Measurements from ENCODE around the gene HOXA2. TPM values are rescaled to one million over a fixed set of nuclear protein-coding genes. Genes with fewer than 3 reads are reported as not detected.

HOXA2 gene
- total and polyA plus RNA-seq, 2 of the 8 experiments (the other 6 are each of a cell fraction or from before 2014, with no cell fraction given) = not detected

DNA sequence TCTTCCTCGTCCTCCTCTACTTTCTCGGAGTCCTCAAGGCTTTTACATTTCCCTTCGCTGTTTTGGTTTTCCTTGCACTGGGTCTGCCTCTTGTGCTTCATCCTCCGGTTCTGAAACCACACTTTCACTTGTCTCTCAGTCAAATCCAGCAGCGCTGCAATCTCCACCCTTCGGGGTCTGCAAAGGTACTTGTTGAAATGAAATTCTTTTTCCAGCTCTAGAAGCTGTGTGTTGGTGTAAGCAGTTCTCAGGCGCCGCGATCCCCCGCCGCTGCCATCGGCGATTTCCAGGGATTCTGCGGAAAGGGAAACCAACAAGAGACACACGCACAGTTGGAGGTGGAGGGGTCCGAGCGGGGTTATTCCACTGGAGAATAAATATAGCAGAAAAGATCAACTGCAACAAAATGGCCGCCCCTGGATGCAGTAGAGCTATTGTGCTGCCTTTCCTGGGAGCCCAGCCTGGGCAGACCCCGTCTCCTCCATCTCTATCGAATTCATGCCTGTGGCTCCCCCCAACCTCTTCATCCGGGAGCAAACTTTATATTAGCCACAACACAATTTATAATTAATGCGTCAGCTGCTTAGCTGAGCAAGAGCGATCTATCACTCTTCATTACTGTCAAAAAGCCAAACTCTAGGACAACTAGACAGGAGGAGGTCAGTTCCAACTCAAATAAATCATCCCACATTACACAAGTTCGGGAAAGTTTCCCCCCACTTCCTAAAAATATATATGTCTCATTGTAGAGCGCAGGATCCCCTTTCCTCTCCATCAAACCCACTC lies 1.1 kb downstream of the HOXA2 start (continued):
- peak; percentile 88 for TF ChIP-seq YY1 (IDR thresholded peaks at IDR 0.05; ENCODE audit: low read depth, low read length)
- TF ChIP-seq RBBP5 (IDR thresholded peaks at IDR 0.05; ENCODE audit: borderline replicate concordance, low read depth, low read length) = no peak
